OCI-LY7 (cell line): ENCODE results near the gene ZSCAN30.

ENCODE experiments used
- EZH2phosphoT487 ChIP-seq: fragments of 200-600 bp; sonication (generic); IDR thresholded peaks from 2 replicates; pipeline ENCODE4 v1.6.1; 2018; ENCODE audit warnings: low read depth, borderline replicate concordance, mild to moderate bottlenecking, mixed run types, antibody characterized with exemption, low read length, moderate library complexity, mixed read lengths
- TF ChIP-seq, protein P1 (sequence below): fragments of 200-600 bp; sonication (generic); conservative IDR thresholded peaks from 2 replicates; pipeline ENCODE4 v1.5.1; 2014; ENCODE audit warnings: mild to moderate bottlenecking, antibody characterized with exemption, low read length, moderate library complexity, mixed read lengths

DNA sequence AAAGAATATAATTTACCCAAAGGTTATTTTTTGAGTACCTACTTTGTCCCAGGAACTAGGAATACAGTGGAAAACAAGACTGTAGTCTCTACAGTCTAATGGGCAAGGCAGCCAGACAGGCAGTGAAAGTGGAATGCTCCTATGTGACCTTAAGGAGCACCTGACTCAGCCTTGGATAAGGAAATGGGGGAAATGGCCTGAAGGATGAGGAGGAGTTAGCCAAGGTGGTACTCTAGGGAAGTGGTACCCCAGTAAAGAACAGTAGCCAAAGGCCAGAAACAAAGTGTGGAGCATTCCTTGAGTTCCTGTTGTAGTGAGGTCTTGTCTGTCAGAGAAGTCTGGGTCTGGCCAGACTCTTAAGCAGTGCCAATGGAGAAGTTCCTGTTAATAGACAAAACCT is 43.2 kb downstream of the ZSCAN30 start:
- TF ChIP-seq, protein P1, sequence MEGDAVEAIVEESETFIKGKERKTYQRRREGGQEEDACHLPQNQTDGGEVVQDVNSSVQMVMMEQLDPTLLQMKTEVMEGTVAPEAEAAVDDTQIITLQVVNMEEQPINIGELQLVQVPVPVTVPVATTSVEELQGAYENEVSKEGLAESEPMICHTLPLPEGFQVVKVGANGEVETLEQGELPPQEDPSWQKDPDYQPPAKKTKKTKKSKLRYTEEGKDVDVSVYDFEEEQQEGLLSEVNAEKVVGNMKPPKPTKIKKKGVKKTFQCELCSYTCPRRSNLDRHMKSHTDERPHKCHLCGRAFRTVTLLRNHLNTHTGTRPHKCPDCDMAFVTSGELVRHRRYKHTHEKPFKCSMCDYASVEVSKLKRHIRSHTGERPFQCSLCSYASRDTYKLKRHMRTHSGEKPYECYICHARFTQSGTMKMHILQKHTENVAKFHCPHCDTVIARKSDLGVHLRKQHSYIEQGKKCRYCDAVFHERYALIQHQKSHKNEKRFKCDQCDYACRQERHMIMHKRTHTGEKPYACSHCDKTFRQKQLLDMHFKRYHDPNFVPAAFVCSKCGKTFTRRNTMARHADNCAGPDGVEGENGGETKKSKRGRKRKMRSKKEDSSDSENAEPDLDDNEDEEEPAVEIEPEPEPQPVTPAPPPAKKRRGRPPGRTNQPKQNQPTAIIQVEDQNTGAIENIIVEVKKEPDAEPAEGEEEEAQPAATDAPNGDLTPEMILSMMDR, result no peak
- no peak for TF ChIP-seq EZH2phosphoT487
